IPS-NIHi11 (cell line): ENCODE results near the gene PRRC2B.
"Not testable (repeated sequence)": the region's sequence is repeated elsewhere in the genome, so short reads cannot be mapped to it uniquely, and the experiment has no call there.

Source experiments
- DNase-seq: peaks from one replicate; pipeline ENCODE4 v3.0.0; 2012; ENCODE audit warnings: mixed read lengths, low spot score

PRRC2B gene

GRCh38 chr9:131436376-131436775 lies 42.5 kb downstream of the PRRC2B start:
- DNase-seq = no peak

GRCh38 chr9:131436865-131437271 lies 43.0 kb downstream of the PRRC2B start:
- peak; percentile 38 for DNase-seq

- DNase-seq = no peak
These were observed 44.3 kb downstream of the PRRC2B start for GRCh38 chr9:131438190-131438589.

GRCh38 chr9:131439224-131439623 lies 45.3 kb downstream of the PRRC2B start:
- DNase-seq = no peak

- no peak for DNase-seq
These were observed 47.6 kb downstream of the PRRC2B start for GRCh38 chr9:131441441-131441840.

- no peak for DNase-seq
These were observed 48.5 kb downstream of the PRRC2B start for GRCh38 chr9:131442351-131442750.

GRCh38 chr9:131443648-131444047 lies 49.8 kb downstream of the PRRC2B start:
- no peak for DNase-seq

- no peak for DNase-seq
These were observed 52.4 kb downstream of the PRRC2B start for GRCh38 chr9:131446276-131446675.

- DNase-seq = no peak
These were observed 53.3 kb downstream of the PRRC2B start for GRCh38 chr9:131447148-131447547.

- no peak for DNase-seq
These were observed 53.7 kb downstream of the PRRC2B start for GRCh38 chr9:131447600-131447999.

GRCh38 chr9:131448818-131449217 lies 54.9 kb downstream of the PRRC2B start:
- no peak for DNase-seq

GRCh38 chr9:131449276-131449675 lies 55.4 kb downstream of the PRRC2B start:
- DNase-seq = no peak

GRCh38 chr9:131454028-131454427 lies 60.1 kb downstream of the PRRC2B start:
- no peak for DNase-seq

- DNase-seq = not testable (repeated sequence)
These were observed 61.8 kb downstream of the PRRC2B start for GRCh38 chr9:131455655-131456054.

GRCh38 chr9:131457746-131458145 lies 63.9 kb downstream of the PRRC2B start:
- DNase-seq = no peak

GRCh38 chr9:131459056-131459455 lies 65.2 kb downstream of the PRRC2B start:
- DNase-seq = no peak

- DNase-seq = no peak
These were observed 67.3 kb downstream of the PRRC2B start for GRCh38 chr9:131461166-131461565.

GRCh38 chr9:131464354-131465000 lies 70.6 kb downstream of the PRRC2B start:
- DNase-seq = no peak

- no peak for DNase-seq
These were observed 71.5 kb downstream of the PRRC2B start for GRCh38 chr9:131465401-131465800.

- DNase-seq = no peak
These were observed 73.5 kb downstream of the PRRC2B start for GRCh38 chr9:131467214-131467935.

- DNase-seq = no peak
These were observed 74.1 kb downstream of the PRRC2B start for GRCh38 chr9:131468031-131468430.

GRCh38 chr9:131469356-131469755 lies 75.5 kb downstream of the PRRC2B start:
- DNase-seq = no peak

GRCh38 chr9:131469951-131470350 lies 76.1 kb downstream of the PRRC2B start:
- no peak for DNase-seq

- no peak for DNase-seq
These were observed 76.7 kb downstream of the PRRC2B start for GRCh38 chr9:131470581-131470991.
